Stimulated activated CD4-positive, alpha-beta T cell treated with anti-CD3 and anti-CD28 coated beads, Interleukin-1b, Interleukin-23, amount 100 ng/mL, for 4 hours (primary cell): ENCODE measurements around the gene PAXX.

Source experiments
- DNase-seq, 2 donors: peaks; one replicate each; pipeline ENCODE4 v3.0.0-alpha.2; 2020; ENCODE audit warnings: low read depth in 2 of 2

PAXX gene

DNA sequence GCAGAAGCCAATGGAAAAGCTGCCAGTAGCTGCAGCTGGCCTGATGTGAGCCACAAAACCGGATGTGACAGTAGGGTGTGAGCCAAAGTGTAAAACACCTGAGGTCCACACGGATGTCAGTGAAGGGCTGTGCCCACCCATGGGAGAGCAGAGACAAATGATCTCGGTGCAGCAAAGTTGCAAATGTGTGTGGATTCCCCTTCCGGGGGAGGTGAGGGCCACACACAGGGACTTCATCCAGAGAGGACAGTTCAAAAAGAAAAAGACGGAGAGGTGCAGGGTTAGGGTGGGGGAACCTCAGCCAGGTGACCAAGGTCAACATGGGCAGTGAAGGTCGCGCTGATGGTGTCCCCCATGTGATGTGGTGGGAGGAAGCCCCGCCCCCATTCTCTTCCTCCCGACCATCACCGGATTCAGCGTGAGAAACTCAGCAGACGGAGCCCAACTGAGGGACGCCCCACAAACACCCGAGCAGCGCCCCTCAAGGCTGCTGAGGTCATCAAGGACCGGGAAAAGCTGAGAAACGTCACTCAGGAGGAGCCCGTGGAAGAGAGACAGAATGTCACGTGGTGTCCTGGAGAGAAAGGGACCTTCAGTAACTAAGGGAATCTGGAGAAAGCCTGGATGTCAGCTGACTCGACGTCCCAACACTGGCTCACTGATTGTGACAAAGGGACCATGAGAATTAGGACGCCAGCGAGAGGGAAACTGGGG is 26.3 kb upstream of the PAXX start:
- no peak for DNase-seq

- no peak for DNase-seq
Measured at GRCh38 chr9:136968333-136969127, 23.7 kb upstream of the PAXX start.

DNA sequence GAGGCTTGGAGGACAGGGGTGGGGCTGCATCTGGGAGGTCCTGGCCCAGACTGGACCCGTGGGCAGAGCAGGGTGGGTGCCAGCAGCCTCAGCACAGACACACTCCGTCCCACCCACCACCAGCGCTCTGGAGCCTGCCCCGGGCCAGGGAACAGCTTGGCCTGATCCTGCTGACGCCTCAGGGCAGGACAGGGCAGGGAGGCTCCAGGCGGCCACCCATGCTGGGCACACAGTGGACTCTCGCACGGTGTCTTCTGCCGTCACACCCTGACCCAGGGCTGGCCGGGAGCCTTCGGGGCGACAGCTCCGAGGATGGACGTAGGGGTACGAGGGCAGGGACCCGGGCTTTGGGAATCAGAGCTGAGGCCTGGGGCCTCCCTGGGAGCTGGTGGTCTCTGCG is 23.1 kb upstream of the PAXX start:
- no peak for DNase-seq

- no peak for DNase-seq
Measured at GRCh38 chr9:136969774-136970173, 22.4 kb upstream of the PAXX start.

DNA sequence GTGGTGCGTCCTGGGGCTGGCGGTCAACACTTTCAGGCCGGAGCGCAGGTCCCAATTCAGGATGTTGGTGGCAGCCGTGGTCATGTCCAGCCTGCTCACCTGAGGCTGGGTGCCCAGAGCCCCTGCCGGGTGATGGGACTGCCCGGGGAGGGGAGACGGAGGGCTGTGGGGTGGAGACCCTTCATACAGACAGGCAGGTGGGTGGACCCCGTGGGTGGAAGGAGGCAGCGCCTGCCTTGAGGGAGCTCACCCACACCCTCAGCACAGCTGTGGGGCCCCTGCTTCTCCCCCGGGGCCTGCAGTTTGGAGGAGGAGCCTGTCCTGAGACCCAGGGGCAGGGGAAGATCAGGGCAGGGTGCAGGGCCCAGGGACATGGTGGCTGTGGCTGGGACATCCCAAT is 21.9 kb upstream of the PAXX start:
- DNase-seq, result no peak

GRCh38 chr9:136971746-136972145 is 20.5 kb upstream of the PAXX start:
- no peak for DNase-seq

DNA sequence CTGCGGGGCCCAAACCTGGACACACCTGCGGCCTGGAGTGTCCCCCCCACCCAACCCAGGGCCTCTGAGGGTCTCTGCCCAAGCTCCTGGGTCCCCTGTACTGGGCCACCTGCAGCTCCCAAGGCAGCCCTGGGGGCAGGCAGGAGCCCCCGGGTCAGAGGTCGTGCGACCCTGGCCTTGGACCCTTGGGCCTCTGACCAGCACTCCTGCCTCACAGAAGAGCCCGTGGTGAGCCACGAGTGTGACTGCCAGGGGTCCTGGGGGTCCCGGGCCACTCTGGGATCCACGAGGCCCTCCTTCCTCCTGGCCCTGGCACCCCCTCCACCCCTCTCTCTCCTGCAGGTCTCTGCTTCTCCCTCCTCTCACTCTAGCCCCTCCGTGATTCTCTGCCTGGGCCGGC is 19.9 kb upstream of the PAXX start:
- no peak for DNase-seq

GRCh38 chr9:136972743-136973142 is 19.5 kb upstream of the PAXX start:
- no peak for DNase-seq

GRCh38 chr9:136973618-136974617 is 18.3 kb upstream of the PAXX start:
- DNase-seq, result no peak

DNA sequence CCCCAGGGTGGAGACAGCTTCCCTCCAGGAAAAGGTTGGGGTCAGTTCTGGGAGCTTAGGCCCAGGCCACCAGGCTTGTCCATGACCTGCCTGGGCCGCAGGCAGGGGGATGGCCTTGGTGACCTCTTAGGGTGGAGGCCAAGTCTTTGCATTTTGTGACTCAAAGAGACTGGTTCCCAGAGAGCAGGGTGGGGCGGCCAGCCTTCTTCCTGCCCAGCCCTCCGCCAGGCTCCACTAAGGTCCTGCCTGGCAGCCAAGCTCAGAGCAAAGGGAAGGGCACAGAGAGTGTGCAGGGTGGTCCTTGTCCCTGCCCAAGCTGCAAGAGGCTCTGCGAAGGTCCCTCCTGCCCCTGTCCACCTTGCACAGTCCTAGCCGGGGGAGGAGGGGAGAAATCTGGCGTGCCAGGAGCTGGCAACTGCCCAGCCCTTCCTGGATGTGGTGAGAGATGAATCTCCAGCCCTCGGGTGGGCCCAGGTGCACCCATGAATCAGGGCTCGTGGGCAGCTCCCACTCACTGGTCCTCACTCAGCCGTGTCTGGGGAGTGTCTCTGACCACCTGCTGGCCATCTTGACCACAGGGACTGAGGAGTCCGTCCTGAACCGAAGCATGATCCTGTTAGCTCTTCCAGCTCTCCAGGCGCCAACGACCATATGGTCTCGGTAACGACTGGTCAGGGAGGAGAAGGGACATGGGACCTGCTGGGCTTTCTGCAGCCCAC is 17.2 kb upstream of the PAXX start:
- no peak for DNase-seq

GRCh38 chr9:136975644-136976043 is 16.6 kb upstream of the PAXX start:
- no peak for DNase-seq

DNA sequence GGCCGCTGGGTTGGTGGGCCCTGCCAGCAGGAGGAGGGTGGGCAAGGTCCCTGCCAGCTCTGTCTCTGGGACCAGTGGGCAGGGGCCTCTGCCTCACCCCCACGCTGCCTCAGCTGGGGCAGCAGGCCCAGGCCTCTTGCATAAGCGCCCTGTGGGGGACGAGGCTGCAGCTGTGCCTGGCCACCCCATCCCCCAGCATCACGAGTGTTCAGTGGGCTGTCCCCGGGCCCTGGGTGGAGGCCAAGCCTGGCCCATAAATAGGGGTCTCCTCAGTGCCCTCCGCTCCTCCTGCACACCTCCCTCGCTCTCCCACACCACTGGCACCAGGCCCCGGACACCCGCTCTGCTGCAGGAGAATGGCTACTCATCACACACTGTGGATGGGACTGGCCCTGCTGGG is 15.0 kb upstream of the PAXX start, which contains the start of gene PTGDS:
Gene PTGDS, plus strand, starts transcription at position 282 of the 400 bp plus-strand sequence. Its CDS starts 75 bp downstream, at position 357.
- DNase-seq, result no peak

DNA sequence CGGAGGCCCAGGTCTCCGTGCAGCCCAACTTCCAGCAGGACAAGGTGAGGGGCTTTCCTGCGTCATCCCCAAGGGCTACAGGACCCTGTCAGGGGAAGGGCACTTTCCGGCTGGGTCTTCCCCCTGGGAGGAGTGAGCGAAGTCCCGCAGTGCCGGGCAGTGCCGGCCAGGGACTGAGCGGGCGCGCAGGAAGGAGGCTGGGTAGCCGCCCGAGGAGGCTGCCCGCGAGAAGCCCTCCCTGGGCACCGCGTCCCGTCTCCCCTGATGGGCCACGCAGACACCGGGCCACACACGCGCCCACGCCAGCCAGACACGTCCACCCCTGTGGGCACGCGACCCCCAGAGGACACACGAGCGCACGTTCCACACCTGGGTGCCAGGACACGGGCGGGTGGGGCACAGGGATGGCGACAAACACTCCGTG is 14.6 kb upstream of the PAXX start:
- no peak for DNase-seq

- DNase-seq, result peak; percentile 43 to 54
Measured at GRCh38 chr9:136978073-136978864, 14.0 kb upstream of the PAXX start.

DNA sequence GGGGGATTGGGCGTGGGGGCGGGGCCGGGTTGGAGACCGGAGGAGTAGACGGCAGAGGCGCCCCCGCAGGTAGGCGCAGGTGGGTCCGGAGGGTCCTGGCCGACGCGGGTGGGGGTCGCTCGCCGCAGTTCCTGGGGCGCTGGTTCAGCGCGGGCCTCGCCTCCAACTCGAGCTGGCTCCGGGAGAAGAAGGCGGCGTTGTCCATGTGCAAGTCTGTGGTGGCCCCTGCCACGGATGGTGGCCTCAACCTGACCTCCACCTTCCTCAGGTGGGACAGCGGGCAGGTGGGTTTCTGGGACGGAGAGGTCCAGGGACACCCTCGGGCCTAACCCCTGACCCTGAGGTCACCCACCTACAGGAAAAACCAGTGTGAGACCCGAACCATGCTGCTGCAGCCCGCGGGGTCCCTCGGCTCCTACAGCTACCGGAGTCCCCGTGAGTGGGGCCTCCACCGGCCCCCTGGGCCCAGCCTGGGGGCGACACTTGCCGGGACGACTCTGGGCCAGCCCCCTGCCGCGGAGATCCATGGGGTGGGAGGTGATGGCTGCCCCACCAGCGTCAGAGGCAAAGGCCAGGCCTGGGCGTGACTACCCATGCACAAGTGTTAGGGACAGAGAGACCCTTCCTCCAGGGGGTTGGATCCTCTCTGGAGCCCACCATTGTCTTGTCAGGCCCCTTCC is 13.2 kb upstream of the PAXX start:
- no peak for DNase-seq

- no peak for DNase-seq
Measured at GRCh38 chr9:136979769-136980587, 12.2 kb upstream of the PAXX start.

DNA sequence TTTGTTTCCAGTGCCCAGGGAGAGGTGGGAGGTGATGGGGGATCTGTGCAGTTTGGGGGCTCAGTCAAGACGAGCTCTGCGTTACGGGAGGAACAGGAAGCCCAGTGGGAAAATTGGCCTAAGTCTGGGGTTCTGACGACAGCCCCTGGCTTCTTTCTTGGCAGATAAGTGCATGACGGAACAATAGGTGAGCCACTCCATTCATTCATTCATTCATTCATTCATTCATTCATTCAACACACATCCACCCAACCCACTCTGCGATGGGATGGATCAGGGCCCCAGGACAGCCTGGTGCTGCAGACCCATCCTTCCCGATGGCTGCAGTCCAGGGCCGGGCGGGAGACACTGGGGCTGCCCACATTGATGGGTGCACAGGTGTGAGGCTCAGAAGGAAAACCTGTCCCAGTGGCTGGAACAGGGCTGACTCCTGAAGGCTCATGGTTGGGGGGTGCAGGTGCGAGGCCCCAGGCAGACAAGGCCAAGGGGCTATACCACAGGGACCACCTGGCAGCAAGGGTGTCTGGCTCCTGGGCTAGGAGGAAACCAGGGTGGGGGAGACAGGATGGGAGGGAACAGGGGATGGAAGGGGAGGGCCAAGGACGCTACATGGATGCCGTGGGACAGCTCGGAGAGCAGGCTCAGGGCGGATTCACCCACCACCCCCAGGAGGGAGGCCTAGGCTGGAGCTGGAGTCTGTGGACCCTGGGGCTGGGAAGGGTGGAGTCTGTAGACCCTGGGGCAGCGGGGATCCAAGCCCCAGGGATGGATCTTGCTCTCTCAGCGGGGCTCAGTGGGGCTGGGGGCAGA is 11.3 kb upstream of the PAXX start:
- DNase-seq, result no peak

DNA sequence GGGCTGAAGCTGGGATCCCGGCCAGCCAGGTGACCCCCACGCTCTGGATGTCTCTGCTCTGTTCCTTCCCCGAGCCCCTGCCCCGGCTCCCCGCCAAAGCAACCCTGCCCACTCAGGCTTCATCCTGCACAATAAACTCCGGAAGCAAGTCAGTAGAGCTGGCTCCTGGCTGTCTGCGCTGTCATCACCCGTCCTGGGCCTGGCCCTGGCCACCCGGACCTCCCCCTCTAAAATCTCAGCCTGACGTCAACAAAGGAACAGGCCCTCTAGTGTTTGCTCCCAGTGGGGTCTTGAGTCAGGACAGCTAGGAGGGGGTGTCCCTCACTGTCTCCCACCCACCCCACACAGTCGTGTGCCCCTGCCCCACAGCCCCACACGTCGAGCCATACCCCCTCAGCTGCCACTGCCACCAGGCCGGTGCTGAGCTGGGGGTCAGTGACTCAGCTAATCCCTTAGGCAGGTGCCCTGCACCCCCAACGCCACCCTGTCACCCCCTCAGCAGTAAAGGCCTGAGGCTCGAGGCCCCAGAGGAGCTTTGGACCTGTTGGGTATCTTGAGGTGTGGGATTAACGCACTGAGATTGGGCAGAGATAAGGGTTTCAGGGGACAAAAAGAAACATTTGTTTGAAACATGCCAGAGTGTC is 10.5 kb upstream of the PAXX start:
- no peak for DNase-seq
